A673 (cell line): ENCODE data around the gene DUOX1.

Experiments
- EZH2 ChIP-seq: fragments of 200-600 bp; sonication (generic); IDR thresholded peaks from 2 replicates; pipeline ENCODE4 v1.6.1; 2017; ENCODE audit warnings: borderline replicate concordance, low read depth, mild to moderate bottlenecking, mixed read lengths, antibody characterized with exemption, low read length; ENCODE audit not compliant: poor library complexity, severe bottlenecking
- TF ChIP-seq, protein P1 (sequence below): fragments of 300-800, 200-600 bp; sonication (generic); conservative IDR thresholded peaks from 2 replicates; pipeline ENCODE4 v1.5.1; 2017; ENCODE audit warnings: low read depth, mild to moderate bottlenecking, antibody characterized with exemption, low read length, moderate library complexity, mixed read lengths

- TF ChIP-seq, protein P1, sequence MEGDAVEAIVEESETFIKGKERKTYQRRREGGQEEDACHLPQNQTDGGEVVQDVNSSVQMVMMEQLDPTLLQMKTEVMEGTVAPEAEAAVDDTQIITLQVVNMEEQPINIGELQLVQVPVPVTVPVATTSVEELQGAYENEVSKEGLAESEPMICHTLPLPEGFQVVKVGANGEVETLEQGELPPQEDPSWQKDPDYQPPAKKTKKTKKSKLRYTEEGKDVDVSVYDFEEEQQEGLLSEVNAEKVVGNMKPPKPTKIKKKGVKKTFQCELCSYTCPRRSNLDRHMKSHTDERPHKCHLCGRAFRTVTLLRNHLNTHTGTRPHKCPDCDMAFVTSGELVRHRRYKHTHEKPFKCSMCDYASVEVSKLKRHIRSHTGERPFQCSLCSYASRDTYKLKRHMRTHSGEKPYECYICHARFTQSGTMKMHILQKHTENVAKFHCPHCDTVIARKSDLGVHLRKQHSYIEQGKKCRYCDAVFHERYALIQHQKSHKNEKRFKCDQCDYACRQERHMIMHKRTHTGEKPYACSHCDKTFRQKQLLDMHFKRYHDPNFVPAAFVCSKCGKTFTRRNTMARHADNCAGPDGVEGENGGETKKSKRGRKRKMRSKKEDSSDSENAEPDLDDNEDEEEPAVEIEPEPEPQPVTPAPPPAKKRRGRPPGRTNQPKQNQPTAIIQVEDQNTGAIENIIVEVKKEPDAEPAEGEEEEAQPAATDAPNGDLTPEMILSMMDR, result no peak
- no peak for TF ChIP-seq EZH2
Measured at GRCh38 chr15:45101749-45102148, 28.0 kb upstream of the DUOX1 start.
